NCI-H1694 treated with DMSO at 0.1 percent for 48 hours (cell line): Measurements from ENCODE around the gene TTC6.
"Not testable (repeated sequence)": the region's sequence is repeated elsewhere in the genome, so short reads cannot be mapped to it uniquely, and the experiment has no call there.

ENCODE experiments used
- DNase-seq: peaks from one replicate; lab custom pipeline; 2025; lab: John Stamatoyannopoulos, UW

Gene TTC6, protein sequence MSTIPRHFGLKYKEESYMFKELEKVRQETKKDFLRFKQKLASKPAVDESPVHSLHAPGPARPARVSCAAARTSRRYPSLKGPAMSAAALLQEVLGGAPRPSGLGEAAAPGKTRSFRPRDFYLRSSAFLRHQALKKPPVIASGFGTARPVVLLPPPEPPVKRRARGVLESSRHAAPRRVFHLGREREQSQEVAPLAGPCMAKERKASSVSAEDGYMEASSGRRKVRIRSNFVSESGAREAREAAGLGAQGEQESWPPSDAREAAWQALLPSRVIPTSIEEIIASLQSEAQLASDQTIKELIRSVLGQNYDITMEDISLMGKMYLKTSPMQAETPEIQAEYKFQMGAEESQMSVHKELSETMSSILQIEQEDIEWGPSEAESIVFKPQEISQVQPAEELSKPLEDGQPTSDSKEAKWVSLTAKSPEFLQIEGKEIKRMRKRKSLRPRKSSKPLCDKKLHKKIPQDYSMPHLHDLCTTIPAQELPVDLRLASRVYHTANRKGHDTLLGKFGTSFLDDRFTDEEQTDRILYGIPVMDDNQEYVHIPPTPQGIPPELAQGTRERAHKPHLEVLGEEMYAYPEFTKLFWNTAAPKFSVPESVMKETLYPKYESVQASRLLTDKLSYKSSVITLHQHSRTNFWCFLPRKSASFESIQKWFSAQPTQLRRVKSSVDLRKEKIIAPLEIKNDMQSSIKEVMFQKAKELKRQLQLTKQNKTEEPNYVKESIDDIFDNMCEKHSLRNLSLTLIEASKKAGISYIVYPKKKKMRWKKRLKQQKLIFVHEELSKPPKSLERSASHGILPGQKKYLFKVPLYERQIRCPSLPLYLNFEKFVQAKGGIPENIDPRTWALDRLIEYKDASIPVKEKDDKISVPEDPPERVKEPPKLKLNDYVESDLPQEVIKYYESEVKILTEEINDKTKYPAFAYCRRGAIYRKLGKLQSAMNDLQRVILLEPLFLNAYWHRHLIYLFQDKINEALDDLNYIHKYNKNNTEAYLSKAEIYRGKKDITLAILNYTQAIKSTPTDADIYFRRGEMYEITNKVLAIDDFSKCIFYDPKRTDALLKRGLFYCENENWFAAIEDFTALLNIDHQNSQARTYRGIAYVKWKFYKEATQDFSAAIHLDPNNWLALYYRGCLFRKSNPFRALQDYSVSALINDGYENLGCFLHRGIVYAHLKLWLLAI (N-terminal part only)

DNA sequence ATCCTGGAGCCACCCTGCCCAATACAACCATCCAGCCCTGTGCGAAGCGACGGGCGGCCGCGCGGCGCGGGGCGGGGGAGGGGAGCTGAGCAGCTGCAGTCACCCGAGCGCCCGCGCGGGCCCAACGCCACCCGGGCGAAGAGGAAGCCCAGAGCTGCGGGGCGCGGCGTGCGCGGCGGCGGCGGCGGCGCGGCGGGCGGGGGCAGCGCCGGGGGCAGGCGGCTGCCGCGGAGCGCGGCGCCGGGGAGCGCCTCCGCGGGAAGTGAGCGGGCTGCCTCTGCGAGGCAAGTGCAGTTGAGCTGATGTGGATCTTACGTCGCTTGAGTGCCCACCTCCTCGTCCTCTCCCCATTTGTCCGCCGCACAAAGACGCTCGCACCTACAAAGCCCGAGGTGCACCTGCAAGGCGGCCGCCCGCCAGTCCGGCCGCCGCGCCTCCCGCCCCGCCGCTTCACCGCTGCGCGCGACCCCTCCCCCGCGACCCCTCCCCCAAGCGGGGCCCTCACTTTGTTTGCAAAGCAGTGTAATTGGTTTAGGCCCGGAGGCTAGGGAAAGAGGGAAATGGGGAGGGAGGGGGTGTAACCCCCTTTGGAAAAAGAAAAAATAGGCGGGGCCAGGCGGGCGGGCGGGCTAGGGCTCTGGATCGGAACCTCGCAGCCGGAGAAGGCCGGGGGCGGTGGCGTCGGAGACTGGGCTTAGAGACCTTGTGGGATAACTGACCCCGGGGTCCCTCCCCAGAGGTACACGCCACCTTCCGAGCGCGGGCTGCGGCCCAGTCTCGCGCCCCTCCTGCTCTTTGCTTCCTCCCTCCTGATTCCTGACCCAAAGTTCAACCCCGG, at the start of gene TTC6, which contains the start of gene FOXA1:
Gene TTC6, plus strand, starts transcription at position 659 of the 838 bp plus-strand sequence. CDS start 26,436 bp downstream, outside the sequence.
Gene FOXA1, minus strand, starts transcription at position 279 of the 838 bp plus-strand sequence. Its CDS starts 277 bp downstream, at position 2.
- DNase-seq: peak; percentile 63

DNA sequence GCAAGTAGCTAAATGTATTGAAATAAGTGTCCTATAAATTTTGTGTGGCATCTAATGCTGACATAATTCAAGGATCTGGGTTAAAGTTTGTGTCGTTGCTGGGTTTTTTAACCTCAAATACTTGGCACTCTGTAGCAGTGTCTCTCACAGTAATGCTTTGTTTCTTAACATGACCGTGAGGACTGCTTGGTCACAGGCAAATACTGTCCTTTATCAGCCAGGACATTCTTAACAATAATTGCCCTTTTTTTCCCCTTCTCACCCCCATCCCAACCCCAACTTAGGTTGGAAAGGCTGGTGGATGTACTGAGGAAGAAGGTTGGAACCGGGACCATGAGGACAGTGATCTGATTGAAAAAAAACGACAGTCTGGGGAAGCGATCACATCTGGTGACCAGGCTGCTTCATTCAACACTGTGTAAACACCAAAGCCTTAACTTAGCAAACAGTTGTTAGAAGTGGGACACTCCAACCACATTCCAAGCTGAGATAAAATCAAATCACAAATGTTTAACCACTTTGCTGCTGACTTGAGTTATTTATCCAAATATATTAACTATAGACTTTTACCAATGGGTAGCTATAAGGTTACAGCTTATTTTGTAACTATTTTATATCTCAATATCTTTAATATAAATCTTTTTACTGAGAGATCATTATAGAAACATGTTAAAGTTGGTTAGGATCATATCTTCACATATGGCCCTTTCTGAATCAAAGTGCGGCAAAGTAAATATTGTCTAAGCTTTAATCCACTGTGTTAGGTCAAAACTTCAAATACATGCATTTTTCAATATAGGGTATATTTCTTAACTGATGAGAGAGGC, 48.6 kb upstream of the TTC6 start:
- peak; percentile 10 for DNase-seq

DNA sequence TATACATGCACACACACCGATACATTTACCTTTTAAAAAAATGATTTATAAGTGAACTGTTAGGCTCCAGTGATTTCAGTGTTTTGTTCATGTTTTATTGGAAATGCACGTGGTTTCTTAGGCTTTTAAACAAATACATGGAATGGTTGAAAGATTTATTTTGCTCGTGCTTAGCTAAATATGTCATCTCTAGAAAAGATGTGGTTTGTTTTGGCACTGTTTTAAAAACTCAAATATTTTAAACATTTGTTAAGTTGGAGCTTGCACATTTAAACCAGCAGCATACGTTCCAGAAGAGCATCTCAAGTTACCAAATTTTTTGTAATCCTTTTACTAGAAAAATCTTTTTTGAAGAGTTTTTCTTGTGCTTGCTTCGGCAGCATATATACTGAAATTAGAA, 44.9 kb upstream of the TTC6 start:
- DNase-seq: no peak

DNA sequence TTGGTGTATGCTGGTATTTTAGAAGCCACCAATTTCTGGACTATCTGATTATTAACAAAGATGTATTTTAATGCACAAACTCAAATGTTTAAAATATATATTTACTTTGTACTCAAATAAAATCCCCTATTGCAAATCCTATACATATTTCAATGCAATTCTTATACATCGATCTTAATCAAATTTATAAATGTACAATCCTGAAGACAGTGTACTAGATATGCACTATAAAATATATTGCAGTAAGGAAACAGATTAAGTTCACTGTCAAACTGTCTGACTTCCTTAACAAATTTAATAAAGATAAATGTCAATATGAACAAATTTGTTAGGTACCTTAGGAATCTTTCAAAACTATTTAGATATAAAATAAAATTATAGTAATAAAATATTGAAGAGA, 44.3 kb upstream of the TTC6 start:
- no peak for DNase-seq

DNA sequence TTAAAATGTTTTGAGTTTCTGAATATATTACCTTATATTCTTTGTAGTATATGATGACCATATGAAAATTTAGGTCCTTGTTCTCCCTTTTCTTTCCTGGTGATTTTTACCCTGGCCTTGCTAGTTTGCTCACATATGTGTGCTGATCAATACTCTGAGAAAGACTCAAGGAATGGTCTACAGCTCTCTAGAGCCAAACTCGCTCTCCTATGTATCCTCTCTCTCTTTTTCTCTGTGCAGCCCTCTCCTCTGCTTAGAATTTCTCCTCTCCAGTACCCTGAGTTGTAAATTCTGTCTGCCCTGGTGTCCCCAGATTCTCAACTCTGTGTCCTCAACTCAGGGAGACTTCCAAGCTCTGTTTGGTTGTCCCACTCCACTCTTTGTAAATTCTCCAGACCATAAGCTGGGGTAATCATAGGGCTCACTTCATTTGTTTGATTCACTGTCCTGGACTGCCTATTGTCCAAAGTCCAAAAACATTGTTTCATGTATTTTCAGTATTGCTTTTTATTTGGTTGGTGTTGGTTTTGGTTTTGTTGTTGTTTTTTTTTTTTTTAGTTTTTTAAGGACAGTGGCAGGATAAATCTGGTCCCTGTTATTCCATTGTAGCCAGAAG, 41.4 kb upstream of the TTC6 start:
- DNase-seq: no peak

DNA sequence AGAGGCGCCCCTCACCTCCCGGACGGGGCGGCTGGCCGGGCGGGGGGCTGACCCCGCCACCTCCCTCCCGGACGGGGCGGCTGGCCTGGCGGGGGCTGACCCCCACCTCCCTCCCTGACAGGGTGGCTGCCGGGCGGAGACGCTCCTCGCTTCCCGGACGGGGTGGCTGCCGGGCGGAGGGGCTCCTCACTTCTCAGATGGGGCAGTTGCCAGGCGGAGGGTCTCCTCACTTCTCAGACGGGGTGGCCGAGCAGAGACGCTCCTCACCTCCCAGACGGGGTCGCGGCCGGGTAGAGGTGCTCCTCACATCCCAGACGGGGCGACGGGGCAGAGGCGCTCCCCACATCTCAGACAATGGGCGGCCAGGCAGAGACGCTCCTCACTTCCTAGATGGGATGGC, 39.8 kb upstream of the TTC6 start:
- not testable (repeated sequence) for DNase-seq

DNA sequence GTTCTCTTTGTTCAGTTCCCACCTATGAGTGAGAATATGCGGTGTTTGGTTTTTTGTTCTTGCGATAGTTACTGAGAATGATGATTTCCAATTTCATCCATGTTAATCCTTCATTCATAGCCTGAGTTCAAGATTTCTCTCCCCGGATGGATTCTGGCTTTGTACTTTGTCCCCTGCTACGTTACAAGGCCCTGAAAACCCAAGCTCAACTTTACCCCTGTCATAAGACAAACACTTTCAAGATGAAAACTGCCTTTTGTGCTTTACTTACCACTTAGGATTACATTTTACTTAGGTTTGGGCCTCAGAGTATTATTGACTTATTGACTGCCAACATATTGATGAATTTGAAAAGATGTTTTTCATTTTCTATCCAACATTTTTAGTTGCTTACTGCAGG, 36.7 kb upstream of the TTC6 start:
- DNase-seq: no peak

DNA sequence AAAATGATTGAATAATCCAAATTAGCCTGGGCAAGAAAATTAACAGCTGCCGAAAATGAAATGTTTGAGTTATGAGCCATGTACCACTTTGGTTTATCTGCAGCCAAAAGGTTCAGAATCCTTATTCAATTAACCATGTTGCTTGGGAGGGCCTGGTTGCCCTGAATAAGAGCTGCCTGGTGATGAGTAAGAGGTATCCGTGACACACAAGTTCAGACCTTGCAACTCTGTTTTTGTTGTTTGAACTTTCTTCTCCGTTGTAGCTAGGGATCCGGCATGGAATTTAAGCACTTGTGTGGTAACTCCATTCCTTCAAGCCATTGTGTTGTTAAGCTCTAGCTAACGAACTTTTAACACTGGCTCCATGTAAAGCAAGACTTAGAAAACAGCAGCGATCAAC, 36.0 kb upstream of the TTC6 start:
- no peak for DNase-seq

DNA sequence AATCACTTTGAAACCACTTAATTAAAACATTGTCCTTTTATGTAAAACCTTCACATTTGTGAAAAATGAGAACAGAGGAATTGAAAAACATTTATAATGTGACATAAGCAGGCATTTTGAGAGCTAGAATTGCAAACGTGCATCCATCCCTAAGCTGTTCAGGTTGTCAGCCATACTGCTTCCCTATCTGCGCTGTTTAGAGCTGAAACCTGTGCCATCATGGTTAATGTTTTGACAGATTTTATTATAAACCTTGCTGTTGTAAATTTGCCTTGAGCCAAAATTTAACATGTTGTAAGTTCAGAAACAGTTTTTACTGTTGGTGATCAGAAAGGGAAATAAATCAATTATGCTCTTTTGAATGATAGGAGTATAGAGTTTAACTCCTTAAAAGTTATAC, 32.2 kb upstream of the TTC6 start:
- no peak for DNase-seq

DNA sequence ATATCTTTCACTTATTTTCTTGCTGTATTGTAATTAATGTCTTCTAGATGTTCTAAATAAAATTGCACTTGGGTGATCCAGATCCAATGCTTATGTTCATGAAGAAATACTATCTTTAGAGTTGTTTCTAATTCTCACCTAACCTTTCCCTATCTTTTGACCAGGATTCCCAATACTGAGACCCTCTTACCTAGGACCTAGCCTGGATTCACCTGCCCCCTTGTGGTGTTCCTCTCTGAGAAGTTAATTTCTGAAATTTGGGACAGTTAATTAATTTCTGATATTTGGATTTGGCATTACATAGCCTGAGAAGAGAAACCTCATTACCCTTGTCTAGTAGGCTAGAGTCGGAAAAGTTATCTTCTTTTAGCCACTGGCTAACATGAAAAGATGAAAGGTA, 29.9 kb upstream of the TTC6 start:
- DNase-seq: peak; percentile 40

DNA sequence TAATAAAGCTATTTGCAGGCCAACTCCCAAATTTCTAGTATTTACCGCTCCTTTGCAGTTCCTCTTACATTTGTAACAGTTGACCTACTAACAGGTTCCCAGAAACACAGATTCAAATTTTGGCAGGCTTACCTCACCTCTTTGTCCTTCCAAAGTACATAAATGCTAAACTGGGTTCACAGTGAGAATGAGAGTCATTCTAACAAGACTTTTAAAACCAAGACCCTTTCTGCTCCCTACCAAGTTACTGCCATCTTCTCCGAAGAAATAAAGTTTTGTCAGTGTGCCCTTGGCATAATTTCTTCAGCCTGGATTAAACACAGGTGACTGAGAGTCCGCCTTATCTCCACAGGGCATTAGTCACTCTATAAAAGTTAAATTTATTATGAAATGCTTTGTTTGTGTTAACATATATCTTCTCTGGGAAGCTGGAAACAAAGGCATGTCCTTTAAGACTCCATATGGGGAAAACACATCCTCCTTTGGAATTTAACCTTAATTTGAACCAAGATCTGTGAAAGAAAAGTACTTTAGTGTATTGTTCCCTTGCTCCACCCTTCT, 28.5 kb upstream of the TTC6 start:
- no peak for DNase-seq

DNA sequence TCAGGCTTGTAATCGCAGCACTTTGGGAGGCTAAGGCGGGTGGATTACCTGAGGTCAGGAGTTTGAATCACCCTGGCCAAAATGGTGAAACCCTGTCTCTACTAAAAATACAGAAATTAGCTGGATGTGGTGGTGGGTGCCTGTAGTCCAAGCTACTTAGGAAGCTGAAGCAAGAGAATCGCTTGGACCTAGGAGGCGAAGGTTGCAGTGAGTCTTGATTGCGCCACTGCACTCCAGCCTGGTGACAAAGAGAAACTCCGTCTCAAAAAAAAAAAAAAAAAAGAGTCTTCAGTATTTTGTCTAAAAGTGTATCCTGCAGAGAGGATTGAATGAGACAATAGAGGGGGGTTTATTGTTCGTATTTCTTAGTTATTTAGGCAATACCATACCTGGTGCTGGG, 25.7 kb upstream of the TTC6 start:
- no peak for DNase-seq

DNA sequence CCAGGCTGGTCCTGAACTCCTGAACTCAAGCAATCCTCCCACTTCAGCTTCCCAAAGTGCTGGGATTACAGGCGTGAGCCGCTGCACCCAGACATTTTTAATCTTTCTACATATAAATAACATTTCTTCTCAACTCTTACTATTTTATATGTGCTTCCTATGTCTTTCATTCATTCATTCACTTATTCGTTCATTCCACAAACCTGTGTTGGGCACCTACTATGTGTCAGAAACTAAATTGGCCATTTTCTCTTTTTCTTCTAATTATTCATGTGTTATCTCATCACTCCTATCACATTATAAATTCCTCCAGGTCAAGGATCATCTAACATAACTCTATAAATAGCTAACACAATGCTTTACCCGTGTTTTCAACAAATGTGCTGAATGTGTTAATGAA, 24.0 kb upstream of the TTC6 start:
- no peak for DNase-seq

DNA sequence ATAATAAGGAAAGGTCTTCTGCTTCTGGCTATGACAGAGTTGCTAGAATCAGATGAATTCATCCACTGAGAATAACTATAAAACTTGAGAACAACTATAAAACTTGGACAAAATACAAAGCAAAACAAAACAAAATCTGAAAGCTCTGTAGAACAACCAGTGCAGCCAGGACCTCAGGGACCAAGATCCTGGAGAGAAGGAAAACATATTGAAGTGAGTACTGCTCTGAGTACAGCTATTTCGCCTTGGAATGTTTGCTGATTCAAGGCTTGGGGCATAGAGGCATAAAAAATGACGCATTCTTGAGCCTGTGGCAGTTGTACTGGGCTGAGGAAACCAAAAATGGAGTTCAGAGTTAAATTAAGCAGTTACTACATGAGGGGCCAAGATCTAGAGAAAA, 22.1 kb upstream of the TTC6 start:
- no peak for DNase-seq

DNA sequence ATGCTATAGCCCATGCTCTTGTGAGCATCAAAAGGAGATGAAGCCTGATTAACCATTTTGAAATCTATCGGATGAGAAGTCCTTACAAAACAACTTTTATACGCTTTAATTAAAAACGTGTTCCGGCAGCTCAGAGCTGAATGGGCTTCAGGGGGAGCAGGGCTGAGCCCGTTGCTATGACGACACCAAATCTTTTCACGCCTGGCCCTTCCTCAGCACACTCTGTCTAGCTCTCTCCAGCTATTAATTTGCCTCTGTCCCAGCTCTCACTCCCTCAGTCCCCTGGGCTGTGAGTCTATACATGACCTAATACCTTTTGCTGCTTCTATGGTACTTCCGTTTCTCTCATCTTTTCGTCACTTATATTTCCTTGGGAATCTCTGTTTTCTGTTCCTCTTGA, 16.2 kb upstream of the TTC6 start:
- DNase-seq: no peak

DNA sequence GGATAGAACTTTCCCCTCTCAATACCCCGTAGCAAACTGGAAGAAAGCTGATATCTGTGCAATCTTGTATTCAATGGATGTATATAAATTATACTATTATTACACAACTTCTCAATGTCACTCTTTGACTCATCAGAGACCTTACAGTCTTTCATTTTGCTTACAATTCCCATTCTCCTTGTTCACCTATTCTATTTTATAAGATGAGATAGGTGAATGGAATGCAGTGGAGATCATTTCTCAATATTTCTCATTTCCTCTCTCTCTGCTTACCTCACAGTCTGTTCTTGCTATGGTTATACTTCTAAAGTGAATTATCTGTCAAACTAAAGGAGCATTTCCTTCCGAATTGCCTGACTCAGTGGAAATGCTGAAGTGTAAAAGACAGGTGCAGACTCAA, 15.3 kb upstream of the TTC6 start:
- DNase-seq: no peak

DNA sequence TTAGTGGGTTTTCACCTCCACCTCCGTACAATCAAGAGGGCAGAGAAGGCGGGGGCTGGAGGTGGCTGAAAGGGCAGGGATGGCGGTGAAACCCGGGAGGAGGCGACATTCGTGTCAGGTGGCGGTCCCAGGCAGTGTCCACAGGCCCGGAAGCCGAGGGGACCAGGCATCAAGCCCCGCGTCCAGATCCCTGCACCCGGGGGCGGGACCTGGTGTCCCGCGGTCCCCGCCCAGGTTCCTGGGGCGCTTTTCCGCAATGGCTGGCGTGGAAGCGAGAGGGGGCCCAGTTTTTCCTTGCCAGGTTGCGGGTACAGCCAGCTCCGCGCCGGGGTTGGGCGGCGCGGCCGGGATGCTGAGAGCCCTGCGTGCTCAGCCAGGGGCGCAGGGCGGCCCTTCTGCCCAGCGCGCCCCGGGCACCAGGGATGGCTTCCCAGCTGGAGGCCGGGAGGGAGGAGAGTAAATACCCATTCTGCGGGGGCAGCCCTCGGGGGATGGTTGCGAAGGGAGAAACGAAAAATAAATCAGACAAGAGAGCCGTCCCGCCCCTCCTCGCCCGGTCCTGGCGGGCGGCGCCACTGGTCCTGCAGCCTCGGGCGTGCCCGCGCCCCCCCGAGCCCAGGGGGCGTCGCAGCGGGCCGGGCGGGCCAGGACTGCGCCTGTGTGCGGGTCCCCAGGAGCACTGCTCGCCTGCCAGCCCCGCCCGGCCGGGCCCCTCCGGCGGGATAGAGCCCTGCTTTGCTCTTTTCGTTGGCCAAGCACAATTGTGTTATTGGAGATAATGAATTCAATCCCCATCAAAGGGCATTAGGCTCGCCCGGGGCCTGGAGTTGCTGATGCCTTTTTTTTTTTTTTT, 11.8 kb upstream of the TTC6 start:
- peak; percentile 9 for DNase-seq

DNA sequence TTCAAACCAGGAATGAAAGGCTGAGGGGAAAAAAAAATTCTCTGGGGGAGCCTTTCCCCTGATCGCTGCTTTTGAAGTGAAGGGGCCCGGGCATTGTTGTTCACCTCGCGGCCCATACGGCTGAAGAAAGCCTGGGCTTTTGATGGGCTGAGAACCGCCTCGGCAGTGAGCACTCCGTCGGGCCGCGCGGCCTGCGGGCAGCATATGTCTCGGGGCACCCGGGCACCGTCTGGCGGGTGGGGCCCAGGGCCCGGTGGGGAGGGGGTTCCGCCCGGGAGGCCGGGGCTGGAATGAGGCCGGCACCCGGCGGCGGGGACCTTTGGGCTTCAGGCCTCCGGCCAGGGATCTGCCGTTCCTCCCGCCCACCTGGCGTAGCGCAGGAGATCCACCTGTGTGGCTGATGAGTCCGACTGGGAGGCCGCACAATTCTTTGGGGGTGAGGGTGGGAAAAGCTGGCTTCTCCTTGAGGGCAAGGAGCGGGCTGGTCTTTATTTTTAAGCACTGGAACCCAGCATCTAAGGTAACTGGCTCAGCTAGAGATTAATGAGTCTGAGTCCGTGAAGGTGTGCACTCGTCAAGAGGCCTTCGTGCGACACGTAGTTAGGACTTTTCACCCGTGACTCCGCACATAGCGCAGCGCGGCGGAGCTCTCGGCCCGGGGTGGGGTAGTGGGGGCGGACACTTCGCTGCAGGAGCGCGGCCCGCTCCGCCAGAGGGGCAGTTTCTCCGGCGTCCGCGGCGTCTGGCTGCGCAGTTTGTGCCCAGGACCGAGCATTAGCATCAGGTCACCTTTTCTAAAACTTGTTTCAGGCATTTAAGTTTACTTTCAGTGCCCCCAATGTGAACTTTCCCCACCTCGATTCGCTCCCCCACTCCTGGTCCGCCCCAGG, 11.0 kb upstream of the TTC6 start:
- DNase-seq: no peak
